ENCODE data around the gene CHD5. TPM values are rescaled to one million over a fixed set of nuclear protein-coding genes. Genes with fewer than 3 reads are reported as not detected.

Gene CHD5
- total RNA-seq, 1 donor = under 0.01 TPM

DNA sequence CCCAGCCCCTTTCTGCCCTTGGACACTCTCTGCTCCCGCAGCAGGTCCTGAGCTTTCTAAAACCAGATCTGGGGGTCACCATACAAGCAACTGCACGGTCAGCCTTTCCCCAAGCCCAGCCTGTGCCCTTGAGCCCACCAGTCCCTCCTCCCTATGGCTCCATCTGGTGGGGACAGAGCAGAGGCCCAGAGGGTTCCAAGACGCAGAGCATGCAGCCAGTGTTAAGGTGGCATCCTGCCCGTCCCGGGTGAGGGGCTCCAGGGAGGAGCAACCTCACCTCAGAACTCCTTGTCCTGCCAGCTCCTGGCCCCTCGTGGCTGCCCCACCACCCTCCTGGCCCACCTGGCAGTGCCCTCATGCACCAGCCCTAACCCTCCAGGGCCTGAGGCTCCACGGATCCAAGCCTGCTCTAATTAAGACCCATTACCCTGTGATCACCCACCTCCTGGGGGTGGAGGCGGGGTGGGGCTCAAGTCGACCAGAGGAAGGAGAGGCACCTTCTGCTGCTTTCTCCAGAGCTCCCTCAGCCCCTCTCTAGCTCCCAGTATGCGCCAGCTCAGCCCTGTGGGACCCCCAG lies 8.5 kb downstream of the CHD5 start:
- Histone ChIP-seq H3K9me3 (ENCODE audit: low read depth, low read length) (no peaks in the 10 kb centered on the region), H3K4me3 (ENCODE audit: low read length) (no peak overlapping the region), H3K4me1 (ENCODE audit: insufficient read depth, low read length) (peaks cover 5% of the 10 kb centered on the region), H3K27me3 (ENCODE audit: insufficient read depth, low read length) (no peaks in the 10 kb centered on the region)

DNA sequence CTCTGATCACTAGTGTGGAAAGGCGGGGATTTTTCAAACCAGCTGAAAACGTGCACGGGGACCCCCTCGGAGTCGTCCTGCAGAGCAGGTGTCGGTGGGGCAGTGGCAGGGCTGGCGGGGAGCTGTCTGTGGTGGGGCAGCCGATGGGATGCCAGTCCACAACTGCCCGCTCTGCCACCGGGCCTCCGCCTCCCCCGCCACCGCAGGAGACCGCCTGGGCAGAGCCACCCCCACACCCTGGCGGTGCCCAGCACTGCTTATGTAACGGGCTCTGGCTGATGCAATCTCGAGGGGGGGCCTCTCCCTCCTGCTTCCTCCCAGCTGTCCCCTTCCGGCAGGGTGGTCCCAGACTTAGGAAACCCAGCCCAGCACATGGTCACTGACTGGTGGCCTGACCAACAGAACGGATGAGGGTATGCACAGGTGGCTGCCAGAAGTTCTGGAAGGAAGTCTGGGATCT lies 9.3 kb downstream of the CHD5 start:
- H3K27me3 ChIP-seq (ENCODE audit: insufficient read depth, low read length) = no peaks in the 10 kb centered on the region
- no peak overlapping the region for H3K4me3 ChIP-seq (ENCODE audit: low read length)
- peaks cover 5% of the 10 kb centered on the region for H3K4me1 ChIP-seq (ENCODE audit: insufficient read depth, low read length)
- no peaks in the 10 kb centered on the region for H3K9me3 ChIP-seq (ENCODE audit: low read depth, low read length)

DNA sequence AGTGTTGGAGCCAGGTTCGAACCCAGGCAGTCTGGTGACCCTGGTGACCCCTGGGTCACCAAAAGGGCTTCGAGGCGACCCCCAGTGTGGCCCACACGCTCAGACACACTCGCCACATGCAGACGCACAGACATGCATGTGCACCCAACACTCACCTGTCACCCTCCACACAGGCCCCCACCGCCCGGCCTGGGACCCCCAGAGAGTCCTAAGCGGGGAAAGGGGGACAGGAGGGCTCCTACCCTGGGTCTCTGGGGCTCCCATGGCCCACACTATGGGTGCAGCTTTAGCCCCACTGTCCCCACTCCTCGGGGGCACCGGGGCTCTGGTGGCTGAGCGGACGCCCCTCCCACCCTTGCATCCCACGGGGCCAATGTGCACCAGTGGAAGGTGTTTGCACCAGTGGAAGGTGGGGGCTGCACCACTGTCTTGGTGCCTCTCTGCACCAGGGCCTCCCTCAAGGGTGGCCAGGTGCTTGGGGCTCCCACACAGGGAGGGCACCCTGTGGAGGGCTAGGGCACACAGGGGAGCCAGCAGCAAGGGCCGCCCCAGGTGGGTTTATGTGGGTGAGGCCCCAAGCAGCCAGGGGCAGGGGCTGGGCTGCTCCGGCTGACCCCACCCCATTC lies 9.9 kb downstream of the CHD5 start:
- Histone ChIP-seq H3K4me3 (ENCODE audit: low read length) (no peak overlapping the region), H3K27me3 (ENCODE audit: insufficient read depth, low read length) (no peaks in the 10 kb centered on the region), H3K9me3 (ENCODE audit: low read depth, low read length) (no peaks in the 10 kb centered on the region), H3K4me1 (ENCODE audit: insufficient read depth, low read length) (peaks cover 5% of the 10 kb centered on the region)

DNA sequence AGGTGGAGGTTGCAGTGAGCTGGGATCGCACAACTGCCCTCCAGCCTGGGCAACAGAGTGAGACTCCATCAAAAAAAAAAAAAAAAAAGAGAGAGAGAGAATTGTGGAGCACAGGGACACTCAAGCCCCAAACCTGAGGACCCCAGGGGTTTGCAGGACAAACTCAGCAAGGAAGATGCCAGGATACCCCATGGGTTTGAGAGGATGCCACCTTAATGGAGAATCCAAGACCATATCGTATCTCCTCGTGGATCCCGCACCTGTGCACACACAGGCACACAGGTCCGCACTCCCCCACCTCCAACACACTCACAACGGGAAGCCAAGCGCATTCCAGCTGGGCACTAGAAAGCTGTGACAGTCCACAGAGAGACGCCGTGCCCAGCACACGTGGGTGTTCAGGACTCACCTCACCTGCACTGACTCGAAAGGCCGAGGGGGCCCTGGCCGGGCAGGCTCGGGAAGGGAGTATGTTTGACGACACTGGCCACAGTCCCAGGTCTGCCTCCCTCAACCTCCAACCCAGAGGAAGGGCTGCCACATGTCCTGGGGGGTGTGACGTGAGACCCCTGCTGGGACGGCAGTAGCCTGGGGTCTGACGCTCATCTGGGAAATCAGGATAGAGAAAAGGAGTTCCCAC lies 11.1 kb downstream of the CHD5 start:
- no peaks in the 10 kb centered on the region for H3K27me3 ChIP-seq (ENCODE audit: insufficient read depth, low read length)

DNA sequence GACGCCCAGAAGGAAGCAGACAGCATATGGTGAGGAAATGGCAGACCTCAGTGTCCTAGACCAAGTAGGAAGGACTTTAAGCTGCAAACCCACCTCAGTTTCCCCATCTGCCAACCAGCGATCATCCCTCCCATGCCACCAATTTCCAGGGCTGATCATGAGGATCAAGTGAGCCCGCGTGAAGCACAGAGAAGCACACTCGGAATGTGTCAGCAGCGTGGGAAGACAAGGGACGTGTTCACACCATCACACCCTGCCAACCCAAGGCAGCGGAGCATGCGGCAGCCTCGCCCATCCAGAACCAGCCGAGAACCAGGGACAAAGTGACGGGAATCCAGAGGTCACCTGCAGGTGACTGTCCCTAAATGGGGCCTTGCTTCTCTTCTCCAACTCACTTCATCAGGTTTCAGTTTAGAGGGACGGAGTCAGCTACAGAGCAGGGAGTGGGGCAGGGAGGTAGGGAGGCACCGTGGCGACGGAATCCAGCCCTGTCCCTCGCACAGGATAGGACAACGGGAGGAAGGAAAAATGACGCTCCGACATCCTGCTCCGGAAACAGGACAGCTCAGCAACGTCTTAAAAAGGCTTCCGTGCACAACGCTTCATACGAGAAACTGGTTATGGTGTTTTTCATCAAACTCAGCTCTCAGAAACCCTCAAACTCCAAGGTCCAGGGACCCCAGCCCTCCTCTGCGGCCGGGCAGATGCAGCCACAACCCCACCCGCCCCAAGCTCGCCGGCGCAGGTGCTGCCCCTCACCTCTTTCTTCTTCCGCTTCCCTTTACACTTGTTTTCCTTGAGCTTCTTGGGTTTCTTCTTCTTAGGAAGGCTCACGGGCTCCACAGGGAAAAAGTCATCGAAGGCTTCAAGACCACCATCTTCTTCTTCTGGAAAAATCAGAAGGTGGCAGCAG lies 12.5 kb downstream of the CHD5 start:
- Histone ChIP-seq H3K27me3 (ENCODE audit: insufficient read depth, low read length) (no peaks in the 10 kb centered on the region), H3K9me3 (ENCODE audit: low read depth, low read length) (no peaks in the 10 kb centered on the region), H3K4me1 (ENCODE audit: insufficient read depth, low read length) (peaks cover 5% of the 10 kb centered on the region), H3K4me3 (ENCODE audit: low read length) (no peak overlapping the region)

More for the DNA sequence above, 11.1 kb downstream of the CHD5 start:
- no peak overlapping the region for H3K4me3 ChIP-seq (ENCODE audit: low read length)
- no peaks in the 10 kb centered on the region for H3K9me3 ChIP-seq (ENCODE audit: low read depth, low read length)
- H3K4me1 ChIP-seq (ENCODE audit: insufficient read depth, low read length) = peaks cover 5% of the 10 kb centered on the region

DNA sequence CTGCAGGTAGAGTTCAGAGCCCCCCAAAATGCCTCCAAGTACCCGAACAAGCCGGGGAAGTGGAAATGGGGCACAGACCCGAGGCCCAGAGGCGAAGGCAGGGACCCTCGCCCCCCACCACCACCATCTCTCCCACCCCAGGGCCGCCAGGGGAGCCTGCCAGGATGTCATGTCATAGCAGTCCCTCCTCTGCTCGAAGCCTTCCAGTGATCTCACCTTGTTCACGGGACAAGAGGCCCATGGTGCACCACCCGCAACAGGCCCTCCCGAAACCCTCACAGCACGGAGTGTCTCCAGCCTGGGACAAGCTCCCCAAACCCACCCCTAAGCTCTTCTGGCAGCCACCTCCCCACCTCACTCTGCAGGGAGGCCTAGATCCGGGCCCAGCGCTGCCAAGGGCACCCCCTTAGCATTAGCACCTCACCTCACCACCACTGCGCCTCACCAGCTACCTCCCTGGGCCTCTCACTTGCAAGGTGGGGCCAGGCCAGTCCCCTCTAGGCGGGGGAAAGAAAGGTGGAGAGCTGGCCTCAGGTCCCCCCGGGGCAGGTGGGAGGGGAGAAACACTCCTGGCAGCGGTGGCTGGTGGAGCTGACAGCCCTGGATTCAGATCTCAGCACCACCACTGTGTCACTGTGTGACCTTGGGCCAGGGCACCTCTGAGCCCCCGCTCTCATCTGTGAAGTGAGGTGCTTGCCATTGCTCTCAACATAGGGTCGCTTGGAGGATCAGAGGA lies 13.3 kb downstream of the CHD5 start:
- Histone ChIP-seq H3K4me1 (ENCODE audit: insufficient read depth, low read length) (peaks cover 5% of the 10 kb centered on the region), H3K4me3 (ENCODE audit: low read length) (no peak overlapping the region), H3K9me3 (ENCODE audit: low read depth, low read length) (no peaks in the 10 kb centered on the region), H3K27me3 (ENCODE audit: insufficient read depth, low read length) (no peaks in the 10 kb centered on the region)

DNA sequence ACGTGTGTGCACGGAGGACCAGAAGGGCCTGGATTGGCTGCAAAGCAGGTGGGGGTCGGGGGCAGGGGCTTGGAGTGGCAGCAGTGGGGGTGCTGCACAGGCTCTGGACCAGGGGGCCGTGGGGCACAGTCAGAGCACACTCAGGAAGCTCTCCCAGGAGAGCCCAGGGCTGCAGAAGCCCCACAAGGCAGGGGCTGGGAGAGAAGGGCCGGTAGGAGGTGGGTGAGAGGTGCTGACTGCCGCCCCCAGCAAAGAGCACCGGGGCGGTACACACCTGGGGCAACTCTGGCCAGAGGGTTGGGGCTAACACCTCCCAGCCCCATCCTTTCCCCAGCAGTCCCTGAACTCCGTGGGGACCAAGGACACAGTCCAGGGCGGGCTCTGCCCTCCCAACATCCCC lies 13.9 kb downstream of the CHD5 start:
- Histone ChIP-seq H3K4me1 (ENCODE audit: insufficient read depth, low read length) (peaks cover 5% of the 10 kb centered on the region), H3K4me3 (ENCODE audit: low read length) (no peak overlapping the region), H3K27me3 (ENCODE audit: insufficient read depth, low read length) (no peaks in the 10 kb centered on the region), H3K9me3 (ENCODE audit: low read depth, low read length) (no peaks in the 10 kb centered on the region)

DNA sequence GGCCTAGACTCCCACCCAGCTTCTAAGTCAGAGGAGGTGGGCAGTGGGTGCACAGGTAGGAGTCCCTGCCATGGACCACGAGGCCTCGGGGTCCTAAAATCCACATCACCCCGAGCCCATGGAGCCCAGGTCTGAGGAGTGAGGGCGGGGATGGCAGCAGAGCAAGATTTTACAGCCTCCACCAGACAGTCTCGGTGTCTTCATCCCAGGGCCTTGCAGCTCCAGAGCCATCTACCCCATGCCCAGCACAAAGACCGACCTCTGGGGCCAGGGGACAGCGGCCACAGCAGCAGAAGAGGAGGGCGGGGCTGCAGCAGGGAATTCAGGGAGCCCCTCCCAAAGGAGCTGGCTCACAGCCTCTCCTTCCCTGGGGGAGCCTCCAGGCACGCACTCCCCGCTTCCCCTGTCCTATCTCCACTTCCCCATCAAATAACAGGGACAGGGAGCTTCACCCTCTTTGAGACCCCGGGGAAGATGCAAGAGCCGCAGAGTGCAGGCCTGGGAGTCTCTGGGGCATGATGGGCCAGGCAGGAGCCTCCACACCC lies 14.6 kb downstream of the CHD5 start:
- Histone ChIP-seq H3K27me3 (ENCODE audit: insufficient read depth, low read length) (no peaks in the 10 kb centered on the region), H3K4me3 (ENCODE audit: low read length) (no peak overlapping the region)

DNA sequence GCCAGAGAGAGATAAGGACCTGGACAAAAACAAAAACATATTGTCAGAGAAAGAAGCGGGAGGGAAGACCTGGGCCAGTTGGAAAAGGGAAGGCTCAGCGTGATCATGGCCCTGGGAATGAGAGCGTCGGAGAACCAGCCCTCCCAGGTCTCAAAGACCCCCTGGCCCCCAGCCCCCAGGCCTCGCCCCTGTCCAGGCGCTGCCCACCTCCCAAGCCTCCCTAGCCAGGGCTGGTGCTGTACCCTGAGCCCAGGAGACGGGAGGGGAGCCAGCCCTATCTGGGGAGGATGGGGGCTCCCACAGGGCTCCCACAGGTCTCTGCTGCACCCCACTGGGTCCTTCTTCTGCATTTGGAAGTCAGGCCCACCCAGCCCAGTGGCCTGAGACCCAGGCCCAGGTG lies 15.1 kb downstream of the CHD5 start:
- H3K27me3 ChIP-seq (ENCODE audit: insufficient read depth, low read length) = no peaks in the 10 kb centered on the region
- H3K9me3 ChIP-seq (ENCODE audit: low read depth, low read length) = no peaks in the 10 kb centered on the region
- H3K4me3 ChIP-seq (ENCODE audit: low read length) = no peak overlapping the region
- H3K4me1 ChIP-seq (ENCODE audit: insufficient read depth, low read length) = no peaks in the 10 kb centered on the region

More for the DNA sequence above, 14.6 kb downstream of the CHD5 start:
- H3K4me1 ChIP-seq (ENCODE audit: insufficient read depth, low read length) = no peaks in the 10 kb centered on the region
- no peaks in the 10 kb centered on the region for H3K9me3 ChIP-seq (ENCODE audit: low read depth, low read length)

DNA sequence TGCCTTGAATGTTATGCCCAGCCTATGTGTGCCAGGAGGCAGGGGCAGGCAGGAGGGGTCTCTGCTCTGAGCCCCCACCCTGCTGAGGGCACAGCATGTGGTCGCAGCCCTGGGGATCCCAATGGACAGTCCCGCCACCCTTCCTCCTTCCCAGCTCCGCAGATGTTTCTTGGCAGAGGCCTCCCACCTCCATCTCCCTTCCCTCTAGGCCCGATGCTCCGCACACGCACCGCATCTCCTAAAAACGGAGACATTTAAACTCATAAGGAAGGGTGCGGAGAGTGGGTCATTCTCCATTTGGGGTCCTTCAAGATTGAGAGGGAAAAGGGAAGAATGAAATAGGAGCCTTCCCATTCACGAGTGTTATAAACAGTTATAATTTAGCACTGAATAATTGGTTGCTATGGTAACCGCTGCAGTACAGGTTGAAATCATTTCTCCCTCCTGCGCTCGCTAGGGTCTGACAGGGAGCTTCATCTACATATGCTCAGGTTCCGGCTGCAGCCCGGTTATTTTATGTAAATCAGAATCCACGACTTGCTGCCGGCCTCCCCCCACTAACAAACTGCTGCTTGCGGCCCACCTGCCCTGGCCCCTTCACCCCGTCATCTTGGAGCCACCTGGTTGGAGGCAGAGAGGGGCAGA lies 16.0 kb downstream of the CHD5 start:
- Histone ChIP-seq H3K27me3 (ENCODE audit: insufficient read depth, low read length) (no peaks in the 10 kb centered on the region), H3K4me3 (ENCODE audit: low read length) (no peak overlapping the region), H3K9me3 (ENCODE audit: low read depth, low read length) (no peaks in the 10 kb centered on the region), H3K4me1 (ENCODE audit: insufficient read depth, low read length) (no peaks in the 10 kb centered on the region)

DNA sequence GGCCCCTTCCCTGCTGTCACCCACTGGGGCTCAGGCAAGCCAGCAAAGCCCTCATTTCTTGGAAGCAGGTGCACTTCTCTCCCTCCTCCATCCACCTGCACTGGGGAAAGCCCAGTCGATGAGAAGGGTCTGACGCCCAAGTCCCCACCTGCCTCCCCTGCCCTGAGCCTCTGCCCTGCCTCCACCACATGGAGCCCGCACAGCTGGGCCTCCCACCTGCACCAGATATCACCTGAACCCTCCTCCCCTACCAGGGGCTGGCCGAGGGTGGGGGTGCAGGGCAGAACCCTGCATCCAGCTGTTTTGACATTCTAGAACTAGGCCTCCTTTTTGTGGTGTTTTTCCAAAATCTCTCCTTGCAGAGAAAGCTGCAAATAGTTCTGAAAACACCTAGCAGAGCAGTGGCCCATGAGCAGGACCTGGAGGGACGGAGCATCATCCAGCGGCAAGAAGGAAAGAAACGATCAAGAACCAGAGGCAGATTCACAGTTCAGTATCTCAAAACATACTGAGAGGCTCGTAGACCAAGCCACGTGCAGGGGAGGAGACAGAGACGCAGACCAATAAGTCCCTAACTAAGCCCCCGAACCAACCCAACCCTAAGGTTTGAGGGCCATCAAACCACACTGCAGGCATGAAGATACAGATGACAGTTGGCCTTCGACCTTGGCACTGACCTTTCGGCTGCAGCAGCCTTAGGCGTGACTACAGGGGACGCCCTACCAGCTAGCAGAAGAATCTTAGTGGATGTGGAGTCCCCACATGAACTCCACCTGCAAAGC lies 16.7 kb downstream of the CHD5 start:
- Histone ChIP-seq H3K9me3 (ENCODE audit: low read depth, low read length) (no peaks in the 10 kb centered on the region), H3K27me3 (ENCODE audit: insufficient read depth, low read length) (no peaks in the 10 kb centered on the region), H3K4me1 (ENCODE audit: insufficient read depth, low read length) (no peaks in the 10 kb centered on the region), H3K4me3 (ENCODE audit: low read length) (no peak overlapping the region)

DNA sequence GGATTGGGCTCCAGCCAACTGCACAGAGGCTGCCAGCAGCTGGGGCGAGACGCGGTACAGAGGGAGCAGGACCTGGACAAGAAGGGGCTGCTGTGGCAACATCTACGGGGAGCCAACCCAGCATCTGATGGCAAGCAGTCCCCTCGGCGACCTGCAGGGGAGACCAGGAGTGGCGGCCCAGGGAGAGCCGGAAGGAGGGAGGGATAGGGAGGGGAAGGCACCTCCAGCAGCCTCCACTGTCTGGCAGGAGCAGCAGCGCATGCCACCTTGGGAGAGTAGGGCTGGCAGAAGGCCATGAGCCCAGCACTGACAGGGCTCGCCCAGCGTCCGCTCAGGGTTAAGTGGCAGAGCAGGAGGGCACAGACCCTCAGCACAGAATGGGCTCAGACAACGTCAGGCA lies 17.3 kb downstream of the CHD5 start:
- Histone ChIP-seq H3K9me3 (ENCODE audit: low read depth, low read length) (no peaks in the 10 kb centered on the region), H3K27me3 (ENCODE audit: insufficient read depth, low read length) (no peaks in the 10 kb centered on the region), H3K4me3 (ENCODE audit: low read length) (no peak overlapping the region), H3K4me1 (ENCODE audit: insufficient read depth, low read length) (no peaks in the 10 kb centered on the region)

DNA sequence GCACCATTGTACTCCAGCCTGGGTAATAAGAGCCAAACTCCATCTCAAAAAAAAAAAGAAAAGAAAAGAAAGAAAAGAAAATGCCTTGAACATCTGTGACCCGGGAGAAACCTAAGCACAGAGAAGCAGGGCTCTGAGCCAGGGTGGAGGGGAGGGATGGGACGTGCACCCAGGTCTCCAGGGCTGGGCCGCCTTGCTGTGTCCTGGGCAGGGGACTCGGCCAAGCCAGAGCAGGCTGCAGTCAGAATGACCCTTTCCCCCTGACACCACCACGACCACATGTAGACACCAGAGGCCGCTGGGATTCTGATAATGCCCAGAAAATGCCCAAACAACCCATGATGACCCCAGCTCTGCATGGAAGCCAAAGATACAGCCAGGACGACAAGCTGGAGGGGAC lies 17.8 kb downstream of the CHD5 start:
- Histone ChIP-seq H3K4me3 (ENCODE audit: low read length) (no peak overlapping the region), H3K4me1 (ENCODE audit: insufficient read depth, low read length) (no peaks in the 10 kb centered on the region), H3K9me3 (ENCODE audit: low read depth, low read length) (no peaks in the 10 kb centered on the region), H3K27me3 (ENCODE audit: insufficient read depth, low read length) (no peaks in the 10 kb centered on the region)
